Uterus (tissue), 2 donors: ENCODE measurements around the gene SCT.

ENCODE experiments used
- CTCF ChIP-seq, 4 experiments: fragments of 200-600 bp in 2 of 4; fragments of 450-650 bp in 2 of 4; sonication (generic) in 2 of 4; IDR thresholded peaks; one replicate each; pipeline ENCODE4 v1.5.1; 2016 to 2019; ENCODE audit warnings: antibody characterized with exemption in 4 of 4, mild to moderate bottlenecking in 2 of 4, moderate library complexity in 1 of 4
- POLR2A ChIP-seq, 2 donors: fragments of 450-650 bp; IDR thresholded peaks; one replicate each; pipeline ENCODE4 v1.6.1; 2016; ENCODE audit warnings: antibody characterized with exemption in 2 of 2, mild to moderate bottlenecking in 1 of 2, moderate library complexity in 1 of 2

GRCh38 chr11:665062-665703 lies 38.2 kb upstream of the SCT start:
- TF ChIP-seq CTCF (IDR thresholded peaks at IDR 0.05): no peak
- TF ChIP-seq POLR2A (IDR thresholded peaks at IDR 0.05): no peak
